Kidney epithelial cell (primary cell): ENCODE results near the gene GABRP. TPM values are rescaled to one million over a fixed set of nuclear protein-coding genes. Genes with fewer than 3 reads are reported as not detected.
"Not testable (repeated sequence)": the region's sequence is repeated elsewhere in the genome, so short reads cannot be mapped to it uniquely, and the experiment has no call there.

Source experiments
- DNase-seq: peaks from one replicate; pipeline ENCODE4 v3.0.0-alpha.2; 2010; ENCODE audit warnings: low read depth
- H3K27me3 ChIP-seq: 2 replicates; pipeline ENCODE4 v1.6.0; 2011; ENCODE audit warnings: low read length; ENCODE audit not compliant: control insufficient read depth, insufficient read depth
- H3K36me3 ChIP-seq: 2 replicates; pipeline ENCODE4 v1.5.1; 2011; ENCODE audit warnings: low read length; ENCODE audit not compliant: control insufficient read depth, insufficient read depth
- H3K4me3 ChIP-seq: 2 replicates; pipeline ENCODE4 v1.5.1; 2011; ENCODE audit warnings: low read depth, mild to moderate bottlenecking, control low read depth, low read length
- CTCF ChIP-seq: IDR thresholded peaks from 2 replicates; pipeline ENCODE4 v1.5.1; 2011; ENCODE audit warnings: mild to moderate bottlenecking, moderate library complexity, low read length, control low read depth, inconsistent platforms; ENCODE audit not compliant: insufficient read depth, poor library complexity, severe bottlenecking
- total RNA-seq: library from RNA; depleted of rRNA; stranded (reverse); fragments of >200 nt; gene quantifications from 2 replicates; pipeline ENCODE4 v1.2.3, GENCODE V29; 2015

The GABRP gene
- total RNA-seq, 1 donor from 2014 or later: 0.50 TPM

- no peak for DNase-seq
These were observed 34.7 kb downstream of the GABRP start for GRCh38 chr5:170818232-170818631.

DNA sequence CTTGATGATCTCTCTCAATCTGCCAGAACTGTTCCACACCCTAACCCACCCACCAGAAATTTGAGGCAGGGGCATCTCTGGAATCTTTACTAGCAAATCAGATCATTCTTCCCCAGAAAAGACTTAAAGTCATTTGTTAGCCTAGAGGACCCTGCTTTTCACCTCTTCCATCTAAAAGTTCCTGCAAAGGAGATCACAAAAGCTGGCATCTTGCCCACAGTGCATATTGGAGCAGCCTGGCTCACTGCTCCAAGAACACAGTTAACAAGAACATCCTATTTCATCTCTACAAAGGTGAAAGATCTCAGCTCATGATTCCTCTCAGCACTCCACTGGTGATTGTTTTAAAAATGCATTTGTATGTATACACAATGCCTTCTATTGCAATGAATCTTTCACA lies 36.3 kb downstream of the GABRP start:
- no peak overlapping the region for H3K4me3 ChIP-seq
- DNase-seq: no peak
- no peaks in the 10 kb centered on the region for H3K27me3 ChIP-seq
- H3K36me3 ChIP-seq: no peaks in the 10 kb centered on the region
- no peak for TF ChIP-seq CTCF

More at GRCh38 chr5:170818232-170818631, 34.7 kb downstream of the GABRP start:
- H3K27me3 ChIP-seq: no peaks in the 10 kb centered on the region
- H3K4me3 ChIP-seq: no peak overlapping the region
- TF ChIP-seq CTCF: no peak
- H3K36me3 ChIP-seq: no peaks in the 10 kb centered on the region

GRCh38 chr5:170821257-170821800 lies 37.8 kb downstream of the GABRP start:
- no peak overlapping the region for H3K4me3 ChIP-seq
- no peak for DNase-seq
- no peaks in the 10 kb centered on the region for H3K36me3 ChIP-seq
- H3K27me3 ChIP-seq: no peaks in the 10 kb centered on the region
- no peak for TF ChIP-seq CTCF

GRCh38 chr5:170826117-170826516 lies 42.6 kb downstream of the GABRP start:
- no peak for DNase-seq
- no peak for TF ChIP-seq CTCF

GRCh38 chr5:170832241-170832640 lies 48.7 kb downstream of the GABRP start:
- no peak for TF ChIP-seq CTCF
- no peaks in the 10 kb centered on the region for H3K27me3 ChIP-seq
- no peak overlapping the region for H3K4me3 ChIP-seq
- DNase-seq: no peak
- no peaks in the 10 kb centered on the region for H3K36me3 ChIP-seq

More at GRCh38 chr5:170826117-170826516, 42.6 kb downstream of the GABRP start:
- Histone ChIP-seq H3K27me3 (no peaks in the 10 kb centered on the region), H3K4me3 (no peak overlapping the region), H3K36me3 (no peaks in the 10 kb centered on the region)

DNA sequence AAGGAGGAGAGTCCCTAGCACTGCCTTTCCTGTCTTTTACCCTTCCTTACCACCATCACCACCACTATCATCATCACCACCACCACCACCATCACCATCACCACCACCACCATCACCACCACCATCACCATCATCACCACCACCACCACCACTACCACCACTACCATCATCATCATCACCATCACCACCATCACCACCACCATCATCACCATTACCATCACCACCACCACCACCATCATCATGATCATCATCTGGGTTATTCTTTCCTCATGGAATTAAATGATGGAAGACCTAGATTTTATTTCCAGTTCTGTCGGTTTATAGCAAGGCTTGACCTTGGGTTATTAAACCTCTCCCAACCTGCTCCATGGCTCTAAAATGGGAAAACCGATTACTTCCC lies 50.5 kb downstream of the GABRP start:
- not testable (repeated sequence) for DNase-seq, H3K4me3 ChIP-seq, H3K27me3 ChIP-seq, H3K36me3 ChIP-seq
